Measurements from ENCODE around the gene HSD17B11.

The HSD17B11 gene

GRCh38 chr4:87423317-87424098, 32.5 kb upstream of the HSD17B11 start:
- peak; percentile 26; the same call in 1 of the 2 replicates for TF ChIP-seq CTCF (IDR thresholded peaks at IDR 0.05)

GRCh38 chr4:87422104-87423052, 31.4 kb upstream of the HSD17B11 start, which contains the start of gene NUDT9:
NUDT9 (plus strand) TSS chr4:87422573; CDS start chr4:87422906, 333 bp downstream.
- no peak for TF ChIP-seq CTCF (IDR thresholded peaks at IDR 0.05)

GRCh38 chr4:87420276-87420830, 29.4 kb upstream of the HSD17B11 start:
- TF ChIP-seq CTCF (IDR thresholded peaks at IDR 0.05) = no peak

- TF ChIP-seq CTCF (IDR thresholded peaks at IDR 0.05) = no peak
These were observed 28.7 kb upstream of the HSD17B11 start for GRCh38 chr4:87419578-87420249.

- no peak for TF ChIP-seq CTCF (IDR thresholded peaks at IDR 0.05)
These were observed 26.0 kb upstream of the HSD17B11 start for GRCh38 chr4:87416965-87417364.

- no peak for TF ChIP-seq CTCF (IDR thresholded peaks at IDR 0.05)
These were observed 23.8 kb upstream of the HSD17B11 start for GRCh38 chr4:87414816-87415215.

GRCh38 chr4:87410679-87411078, 19.7 kb upstream of the HSD17B11 start:
- no peak for TF ChIP-seq CTCF (IDR thresholded peaks at IDR 0.05)

All from LNCAP (cell line).